Amygdala (tissue), 56 donors: ENCODE measurements around the gene CSTB.

Source experiments
- DNase-seq, 56 donors: peaks; one replicate each; lab custom pipeline; 2025; lab: John Stamatoyannopoulos, UW

The CSTB gene

DNA sequence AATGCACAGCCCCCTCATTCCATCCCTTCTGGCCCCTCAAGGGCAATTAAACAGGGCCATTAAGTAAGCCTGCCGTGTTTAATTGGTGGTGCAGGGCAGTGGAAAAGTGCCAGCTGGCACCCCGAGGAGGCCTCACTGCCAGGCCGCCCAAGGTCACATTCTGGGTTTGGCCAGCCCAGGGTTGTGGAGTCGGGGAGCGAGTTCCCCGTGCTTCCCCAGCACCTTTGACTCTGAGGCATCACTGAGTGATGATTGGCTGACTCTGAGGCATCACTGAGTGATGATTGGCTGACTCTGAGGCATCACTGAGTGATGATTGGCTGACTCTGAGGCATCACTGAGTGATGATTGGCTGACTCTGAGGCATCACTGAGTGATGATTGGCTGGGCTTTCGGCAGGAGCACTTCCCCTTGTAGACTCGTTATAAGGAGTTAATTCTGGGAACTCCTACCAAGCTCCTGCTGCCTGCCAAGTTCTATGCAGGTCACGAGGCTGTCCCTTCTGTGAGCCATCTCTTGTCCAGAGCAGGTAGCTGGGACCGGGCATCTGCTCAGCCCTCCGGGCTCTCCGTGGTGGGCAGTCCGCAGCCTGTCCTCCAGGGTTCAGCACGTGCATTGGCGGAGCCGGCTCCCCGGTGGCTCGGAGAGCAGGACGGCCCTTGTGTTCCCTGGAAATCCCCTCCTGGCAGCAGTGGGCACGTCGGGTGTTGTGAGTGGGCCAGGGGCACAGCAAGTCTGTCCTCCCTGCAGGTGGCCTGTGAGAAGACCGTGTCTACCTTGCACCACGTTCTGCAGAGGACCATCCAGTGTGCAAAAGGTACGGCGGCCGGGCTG lies 20.9 kb downstream of the CSTB start:
- DNase-seq = peak in 11 of 56 donors; percentile 10 to 68 (median 30)

DNA sequence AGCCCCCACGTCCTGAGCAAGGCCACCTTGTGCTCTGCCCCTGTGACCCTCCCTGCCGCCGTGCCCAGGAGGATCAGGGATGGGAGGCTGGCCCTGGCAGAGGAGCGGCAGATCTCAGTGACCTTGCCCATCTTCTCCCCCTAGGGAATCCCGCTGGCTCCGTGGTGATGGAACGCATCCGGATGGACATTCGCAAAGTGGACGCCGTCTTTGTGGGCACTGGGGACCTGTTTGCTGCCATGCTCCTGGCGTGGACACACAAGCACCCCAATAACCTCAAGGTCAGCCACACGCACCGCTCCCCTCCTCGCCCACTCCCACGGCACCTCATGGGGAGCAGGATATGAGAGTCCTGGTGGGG lies 22.7 kb downstream of the CSTB start:
- DNase-seq = no peak

- DNase-seq = no peak
Measured at GRCh38 chr21:43752758-43753438, 23.2 kb downstream of the CSTB start.

GRCh38 chr21:43751955-43752591 lies 24.0 kb downstream of the CSTB start:
- DNase-seq = no peak

DNA sequence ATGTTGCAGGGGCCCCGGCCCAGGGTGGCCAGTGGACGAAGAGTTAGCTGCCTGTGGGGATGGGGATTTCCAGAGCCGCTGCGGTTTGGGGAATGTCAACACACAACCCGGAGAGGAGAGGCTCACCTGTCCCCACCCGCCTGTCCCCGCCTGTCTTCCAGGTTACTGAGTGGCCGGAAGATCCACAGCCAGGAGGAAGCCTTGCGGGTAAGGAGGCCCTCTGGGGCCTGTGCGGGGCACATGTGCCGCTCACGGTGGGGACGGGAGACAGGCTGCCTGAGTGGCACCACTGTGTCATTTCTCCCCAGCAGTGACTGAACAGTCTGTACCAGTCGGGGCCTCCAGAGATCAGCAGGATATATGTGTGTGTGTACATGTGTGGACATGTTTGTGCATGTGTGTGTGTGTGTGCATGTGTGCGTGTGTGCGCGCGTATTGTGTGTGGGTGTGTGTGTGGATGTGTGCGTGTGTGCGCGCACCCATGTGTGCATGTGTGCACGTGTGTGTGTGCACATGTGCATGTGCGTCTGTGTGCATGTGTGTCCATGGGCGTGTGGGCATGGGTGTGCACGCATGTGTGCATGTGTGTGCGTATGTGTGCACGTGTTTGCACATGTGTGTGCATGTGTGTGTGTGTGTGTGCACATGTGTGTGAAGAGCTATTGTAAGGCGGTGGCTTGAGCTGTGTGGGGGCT lies 25.6 kb downstream of the CSTB start:
- no peak for DNase-seq

DNA sequence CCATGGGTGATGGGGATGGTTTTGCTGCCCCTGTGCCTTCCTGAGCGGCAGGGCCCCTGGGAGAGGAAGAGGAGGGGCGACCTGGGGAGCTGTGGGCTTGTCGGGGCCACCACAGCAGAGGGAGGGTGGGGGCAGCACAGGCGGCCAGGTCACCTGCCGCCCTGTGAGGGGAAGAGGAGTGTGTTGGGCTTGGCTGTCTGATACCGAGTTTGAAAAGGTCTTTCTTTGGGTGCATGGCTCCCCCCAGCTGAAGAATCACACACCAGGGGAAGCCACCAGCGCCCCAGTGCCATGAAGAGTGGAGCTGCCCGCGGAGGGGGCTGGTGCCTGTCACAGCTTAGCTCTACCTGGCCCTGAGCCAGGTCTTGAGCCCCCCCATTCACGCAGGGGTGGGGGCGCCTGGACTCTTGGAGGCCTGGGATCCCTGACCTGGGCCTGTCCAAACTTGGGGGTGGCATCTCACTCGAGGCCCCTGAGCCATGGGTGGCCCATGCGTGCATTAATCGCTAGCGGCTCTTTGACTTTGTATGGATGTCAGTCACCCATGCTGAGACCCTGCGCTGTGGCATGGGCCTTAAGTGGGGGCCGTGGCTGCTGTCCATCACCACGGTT lies 26.4 kb downstream of the CSTB start:
- no peak for DNase-seq

DNA sequence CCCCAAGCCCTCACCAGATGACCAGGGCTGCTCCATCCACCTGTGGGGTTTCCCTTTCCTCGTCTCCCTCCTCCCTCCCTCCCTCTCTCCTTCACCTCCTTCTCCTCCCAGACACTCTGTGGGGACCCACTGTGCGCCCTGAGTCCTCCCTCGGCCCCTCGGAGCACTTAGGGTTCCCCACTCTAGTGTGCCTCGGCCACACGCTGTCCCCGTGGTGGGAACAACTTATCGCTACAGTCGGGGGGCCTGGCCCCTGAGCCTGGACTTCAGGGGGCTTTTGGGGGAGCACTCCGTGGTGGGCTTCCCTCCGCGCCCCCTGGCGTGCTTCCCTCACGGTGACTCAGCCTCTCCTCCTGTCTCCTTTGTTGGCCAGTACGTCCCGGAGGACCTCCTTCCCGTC lies 27.5 kb downstream of the CSTB start:
- no peak for DNase-seq

DNA sequence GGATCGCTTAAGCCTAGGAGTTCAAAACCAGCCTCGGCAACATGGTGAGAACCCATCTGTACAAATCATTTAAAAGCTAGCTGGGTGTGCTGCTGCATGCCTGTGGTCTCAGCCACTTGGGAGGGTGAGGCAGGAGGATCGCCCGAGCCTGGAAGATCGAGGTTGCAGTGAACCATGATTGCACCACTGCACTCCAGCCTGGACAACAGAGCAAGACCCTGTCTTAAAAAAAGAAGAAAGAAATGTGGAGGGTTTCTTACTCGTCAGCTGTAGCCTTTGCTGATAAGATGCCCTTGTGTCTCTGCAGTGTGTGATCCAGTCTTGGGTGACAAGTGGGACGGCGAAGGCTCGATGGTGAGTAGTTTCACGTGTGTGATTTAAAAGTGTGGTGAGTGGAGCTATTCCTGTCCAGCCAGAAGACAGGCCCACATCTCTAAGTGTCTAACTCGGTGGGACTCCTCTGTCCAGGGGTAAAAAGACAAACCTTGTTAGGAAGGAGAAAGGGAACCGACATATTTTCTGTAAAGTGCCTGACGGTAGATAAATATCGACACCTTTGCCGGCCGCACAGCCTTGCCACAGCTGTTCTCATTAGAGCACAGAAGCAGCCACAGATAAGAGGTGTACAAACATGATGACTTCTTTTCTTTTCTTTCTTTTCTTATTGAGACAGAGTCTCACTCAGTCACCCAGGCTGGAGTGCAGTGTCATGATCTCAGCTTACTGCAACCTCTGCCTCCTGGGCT lies 30.2 kb downstream of the CSTB start:
- DNase-seq = no peak

GRCh38 chr21:43744725-43745124 lies 31.4 kb downstream of the CSTB start:
- no peak for DNase-seq

DNA sequence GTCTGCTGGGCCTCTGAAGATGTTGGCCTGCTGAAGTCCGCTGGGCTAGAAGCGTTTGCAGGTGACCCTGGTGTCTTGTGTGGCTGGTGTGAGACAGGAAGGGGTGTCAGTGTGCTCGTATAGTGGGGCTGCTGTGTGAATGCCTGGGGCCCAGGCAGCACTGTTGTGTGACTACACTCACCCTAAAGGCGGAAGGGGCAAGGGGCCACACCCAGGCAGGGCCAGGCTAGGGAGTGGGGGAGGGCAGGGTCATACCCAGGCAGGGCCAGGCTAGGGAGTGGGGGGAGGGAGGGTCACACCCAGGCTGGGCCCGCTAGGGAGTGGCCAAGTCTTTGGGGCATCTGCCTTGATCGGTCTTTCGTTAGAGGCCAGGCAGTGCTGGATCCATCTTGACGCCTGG lies 32.2 kb downstream of the CSTB start:
- no peak for DNase-seq

DNA sequence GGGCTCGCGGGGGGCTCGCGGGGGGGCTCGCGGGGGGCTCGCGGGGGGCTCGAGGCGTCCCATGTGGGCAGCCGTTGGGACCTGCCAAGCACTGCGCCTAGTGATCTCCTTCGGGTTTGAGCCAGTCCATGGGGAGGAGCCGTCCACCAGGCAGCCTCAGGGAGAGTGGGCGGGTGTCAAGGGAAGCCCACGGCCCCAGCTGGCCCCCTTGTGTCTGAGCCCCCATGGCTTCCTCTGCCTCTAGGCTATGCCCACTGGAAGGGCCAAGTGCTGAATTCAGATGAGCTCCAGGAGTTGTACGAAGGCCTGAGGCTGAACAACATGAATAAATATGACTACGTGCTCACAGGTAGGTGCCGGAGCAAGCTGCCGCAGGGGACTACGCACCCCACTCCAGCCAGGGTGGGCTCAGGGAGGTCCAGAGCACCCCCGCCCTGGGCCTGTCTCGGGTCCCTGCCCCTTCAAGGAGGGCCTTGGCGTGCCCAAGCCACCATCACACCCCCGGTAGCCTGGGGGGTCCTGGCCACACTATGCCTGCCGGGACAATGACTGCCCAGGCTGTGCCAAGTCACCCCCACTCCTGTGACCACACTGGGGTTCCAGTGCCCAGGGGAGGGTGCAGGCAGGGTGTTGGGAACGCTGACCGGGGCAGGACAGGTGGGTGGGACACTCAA lies 34.5 kb downstream of the CSTB start:
- DNase-seq = no peak

DNA sequence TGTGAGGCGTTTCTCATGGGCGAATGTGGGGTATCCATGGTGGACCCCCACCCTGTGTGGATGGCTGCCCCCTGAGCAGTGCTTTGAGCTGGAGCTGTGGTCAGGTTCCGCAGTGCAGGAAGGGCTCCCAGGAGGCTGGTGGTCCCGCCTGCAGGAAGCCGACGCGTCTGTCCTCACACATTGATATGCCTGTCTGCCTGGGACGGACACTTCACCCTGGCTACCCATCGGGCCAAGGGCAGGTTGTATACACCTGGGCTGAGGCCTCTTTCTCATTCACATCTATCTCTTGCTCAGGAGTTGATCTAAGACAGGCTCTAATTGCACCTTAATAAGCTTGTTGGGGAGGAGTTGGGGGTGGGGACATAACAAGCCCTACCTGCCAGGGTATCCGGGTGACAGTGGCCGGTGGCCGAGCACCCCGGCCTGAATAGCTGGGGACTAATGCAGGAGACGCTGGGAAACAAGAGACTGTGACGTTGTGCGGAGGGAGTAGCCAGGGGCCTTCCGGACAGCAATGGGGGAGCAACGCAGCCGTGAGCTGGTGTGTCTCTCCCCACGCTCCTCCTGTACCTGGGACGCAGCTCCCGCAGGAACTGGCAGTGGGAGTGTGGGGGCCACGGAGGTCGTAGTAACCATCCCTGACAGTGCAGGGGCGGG lies 35.5 kb downstream of the CSTB start:
- peak in 43 of 56 donors; percentile 15 to 84 (median 59) for DNase-seq

DNA sequence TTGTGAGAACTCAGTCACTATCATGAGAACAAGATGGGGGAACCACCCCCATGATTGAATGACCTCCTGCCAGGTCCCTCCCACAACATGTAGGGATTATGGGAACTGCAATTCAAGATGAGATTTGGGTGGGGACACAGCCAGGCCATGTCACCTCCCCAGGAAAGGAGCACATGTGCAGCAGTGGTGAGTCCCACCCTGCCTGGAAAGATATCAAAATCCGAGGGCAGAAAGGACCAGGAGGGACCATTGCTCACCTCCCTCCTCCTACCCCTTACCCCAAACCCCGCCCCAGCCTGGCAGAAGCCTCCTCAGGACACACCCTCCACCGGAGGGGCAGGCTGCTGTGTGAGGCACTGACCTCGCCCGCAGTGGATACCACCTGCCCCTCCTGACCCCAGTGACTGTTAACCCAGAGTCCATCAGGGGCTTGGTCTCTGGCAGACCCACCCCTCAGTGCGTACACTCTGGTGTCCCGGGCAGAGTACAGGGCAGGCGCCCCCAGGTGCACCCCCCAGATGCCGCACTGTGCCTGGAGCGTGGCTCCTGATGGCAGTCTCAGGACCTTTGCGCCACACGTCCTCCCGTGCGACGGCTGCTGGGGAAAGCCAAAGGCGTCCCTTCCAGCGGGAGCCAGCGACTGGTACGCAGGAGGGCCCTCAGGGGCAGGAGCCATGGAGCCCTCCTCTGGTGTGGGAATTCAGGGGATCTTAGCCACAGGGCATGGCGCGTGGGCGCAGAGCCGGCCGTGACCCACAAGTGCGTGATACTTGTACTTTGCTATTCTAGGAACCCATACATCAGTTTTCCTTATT lies 36.3 kb downstream of the CSTB start:
- DNase-seq = peak in 1 of 56 donors; percentile 15

DNA sequence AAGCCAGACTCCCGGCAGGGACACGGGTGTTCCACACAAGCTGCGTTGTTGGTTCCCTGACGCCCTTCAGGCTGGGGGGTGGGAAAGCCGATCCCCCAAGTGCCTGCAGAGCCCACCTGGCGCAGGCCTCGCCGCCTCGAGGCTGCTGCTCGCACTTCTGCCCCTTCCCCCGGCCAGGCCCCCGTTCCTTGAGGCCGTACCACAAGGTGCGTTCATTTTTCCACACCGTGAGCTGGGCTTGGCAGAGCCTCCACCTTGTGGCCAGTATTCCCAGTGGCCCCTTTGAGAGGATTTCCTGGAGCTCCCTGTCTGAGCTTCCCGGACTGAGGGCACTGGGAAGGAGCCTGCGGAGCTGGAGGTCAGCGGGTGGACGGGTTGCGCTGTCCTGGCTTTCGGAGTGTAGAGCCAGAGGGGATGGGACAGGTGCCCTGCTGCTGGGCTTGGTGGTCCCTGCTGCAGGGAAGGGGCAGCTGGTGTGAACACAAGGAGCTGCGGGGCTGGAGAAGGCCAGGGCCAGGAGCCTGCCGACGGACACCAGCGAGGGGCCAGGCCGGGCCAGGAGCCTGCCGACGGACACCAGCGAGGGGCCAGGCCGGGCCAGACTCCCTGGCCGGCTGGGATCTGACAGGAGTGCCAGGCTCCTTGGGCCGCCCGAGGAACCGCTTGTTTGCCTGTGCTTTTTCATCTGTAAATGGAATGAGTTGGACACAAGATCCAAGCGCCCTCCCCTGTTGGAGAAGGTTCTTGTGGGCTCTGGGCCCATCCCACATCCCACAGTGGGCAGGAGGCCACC lies 38.8 kb downstream of the CSTB start:
- DNase-seq = peak in 2 of 56 donors; percentile 20

DNA sequence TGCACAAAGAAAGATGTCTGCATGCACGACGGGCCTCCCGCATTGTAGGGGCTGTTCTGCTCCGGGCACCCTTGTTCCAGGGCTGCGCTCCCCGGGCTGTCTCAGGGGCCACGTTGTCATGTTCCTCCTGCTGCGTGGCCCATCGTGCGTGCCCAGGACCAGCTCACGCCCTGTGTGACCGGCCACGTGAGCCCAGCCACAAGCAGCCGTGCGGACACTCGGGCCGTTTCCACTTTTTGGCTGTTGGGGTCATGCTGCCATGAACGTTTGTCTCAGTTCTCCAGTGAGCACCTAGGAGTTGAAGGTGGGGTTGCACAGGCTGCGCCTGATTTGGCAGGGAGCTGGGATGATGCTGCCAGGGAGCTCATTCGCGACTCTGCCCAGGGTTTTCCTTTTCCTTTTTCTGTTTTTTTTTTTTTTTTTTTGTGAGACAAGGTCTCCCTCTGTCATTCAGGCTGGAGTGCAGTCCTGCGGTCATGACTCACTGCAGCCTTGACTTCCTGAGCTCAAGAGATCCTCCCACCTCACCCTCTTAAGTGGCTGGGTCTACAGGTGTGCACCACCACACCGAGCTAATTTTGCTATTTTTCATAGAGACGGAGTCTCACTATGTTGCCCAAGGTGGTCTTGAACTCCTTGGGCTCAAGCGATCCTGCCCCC lies 39.8 kb downstream of the CSTB start:
- DNase-seq = no peak
